GM06990 (cell line): ENCODE measurements around the gene MEGF6.

ENCODE experiments used
- DNase-seq: peaks from one replicate; pipeline ENCODE4 v3.0.0-alpha.2; 2011; ENCODE audit not compliant: insufficient read length; ENCODE audit errors: extremely low read depth
- H3K27me3 ChIP-seq: replicated peaks from 2 replicates; pipeline ENCODE4 v1.6.0; 2011; ENCODE audit warnings: low read length; ENCODE audit not compliant: control insufficient read depth, insufficient read depth
- H3K36me3 ChIP-seq: 2 replicates; pipeline ENCODE4 v1.5.1; 2011; ENCODE audit warnings: low read length; ENCODE audit not compliant: control insufficient read depth, insufficient read depth
- H3K4me3 ChIP-seq: replicated peaks from 2 replicates; pipeline ENCODE4 v1.5.1; 2011; ENCODE audit warnings: low read depth, mild to moderate bottlenecking, control low read depth, low read length
- CTCF ChIP-seq: IDR thresholded peaks from 2 replicates; pipeline ENCODE4 v1.5.1; 2011; ENCODE audit warnings: low read length, control low read depth, mild to moderate bottlenecking, inconsistent platforms; ENCODE audit not compliant: insufficient read depth, poor library complexity, severe bottlenecking

MEGF6 gene

GRCh38 chr1:3510136-3510955 lies 101.0 kb downstream of the MEGF6 start:
- TF ChIP-seq CTCF = no peak
- no peak for DNase-seq
- no peaks in the 10 kb centered on the region for H3K36me3 ChIP-seq
- H3K27me3 ChIP-seq = no peaks in the 10 kb centered on the region
- no peak overlapping the region for H3K4me3 ChIP-seq

GRCh38 chr1:3509721-3510120 lies 101.6 kb downstream of the MEGF6 start:
- no peak overlapping the region for H3K4me3 ChIP-seq
- DNase-seq = no peak
- no peaks in the 10 kb centered on the region for H3K36me3 ChIP-seq
- H3K27me3 ChIP-seq = no peaks in the 10 kb centered on the region
- TF ChIP-seq CTCF = no peak

GRCh38 chr1:3508757-3509415 lies 102.4 kb downstream of the MEGF6 start:
- no peak overlapping the region for H3K4me3 ChIP-seq
- DNase-seq = no peak
- H3K36me3 ChIP-seq = no peaks in the 10 kb centered on the region
- H3K27me3 ChIP-seq = no peaks in the 10 kb centered on the region
- no peak for TF ChIP-seq CTCF

GRCh38 chr1:3507636-3508275 lies 103.6 kb downstream of the MEGF6 start:
- DNase-seq = no peak
- Histone ChIP-seq H3K4me3 (no peak overlapping the region), H3K27me3 (no peaks in the 10 kb centered on the region), H3K36me3 (no peaks in the 10 kb centered on the region)
- TF ChIP-seq CTCF = no peak

- DNase-seq = no peak
- Histone ChIP-seq H3K27me3 (no peaks in the 10 kb centered on the region), H3K36me3 (no peaks in the 10 kb centered on the region), H3K4me3 (no peak overlapping the region)
- no peak for TF ChIP-seq CTCF
Observed at GRCh38 chr1:3506943-3507342, 104.4 kb downstream of the MEGF6 start.
